Choroid plexus epithelial cell (primary cell): Measurements from ENCODE around the gene PEX1.

Experiments
- DNase-seq: peaks from one replicate; pipeline ENCODE4 v3.0.0-alpha.2; 2010; ENCODE audit warnings: low read depth
- H3K4me3 ChIP-seq: 2 replicates; pipeline ENCODE4 v1.5.1; 2011; ENCODE audit warnings: low read depth, mild to moderate bottlenecking, control low read depth, low read length, moderate library complexity
- CTCF ChIP-seq: conservative IDR thresholded peaks from 2 replicates; pipeline ENCODE4 v1.5.1; 2011; ENCODE audit warnings: low read depth, mild to moderate bottlenecking, control low read depth, inconsistent platforms, low read length, moderate library complexity

The PEX1 gene

DNA sequence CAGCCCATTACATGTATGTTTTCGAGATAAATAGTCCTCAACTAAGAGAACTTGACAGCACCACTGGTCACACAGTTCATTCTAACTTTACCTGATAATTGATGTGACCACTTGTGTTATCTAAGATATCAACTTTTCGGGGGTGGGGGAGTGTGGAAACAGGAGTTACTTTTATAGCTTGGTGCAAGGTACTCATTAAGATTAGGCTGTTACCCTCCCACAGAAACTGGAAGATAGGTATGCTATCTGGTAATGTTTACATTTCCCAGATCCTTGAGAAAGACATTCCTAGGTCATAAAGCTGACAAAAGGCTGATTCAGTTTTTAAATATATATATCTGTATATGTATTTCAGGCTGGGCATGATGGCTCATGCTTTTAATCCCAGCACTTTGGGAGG is 61.6 kb downstream of the PEX1 start:
- no peak overlapping the region for H3K4me3 ChIP-seq
- no peak for TF ChIP-seq CTCF
- DNase-seq: no peak

GRCh38 chr7:92464515-92464914 is 63.8 kb downstream of the PEX1 start:
- no peak for TF ChIP-seq CTCF
- DNase-seq: no peak
- no peak overlapping the region for H3K4me3 ChIP-seq

- H3K4me3 ChIP-seq: no peak overlapping the region
- no peak for TF ChIP-seq CTCF
- DNase-seq: no peak
These were observed 65.8 kb downstream of the PEX1 start for GRCh38 chr7:92462560-92462959.

GRCh38 chr7:92461027-92462003 is 67.0 kb downstream of the PEX1 start:
- peak; percentile 72 for DNase-seq
- peak overlapping the region; percentile 8 for H3K4me3 ChIP-seq
- TF ChIP-seq CTCF: peak; percentile 88

- no peak for TF ChIP-seq CTCF
- H3K4me3 ChIP-seq: no peak overlapping the region
- DNase-seq: no peak
These were observed 67.8 kb downstream of the PEX1 start for GRCh38 chr7:92460510-92460909.

GRCh38 chr7:92460109-92460508 is 68.2 kb downstream of the PEX1 start:
- H3K4me3 ChIP-seq: no peak overlapping the region
- no peak for TF ChIP-seq CTCF
- DNase-seq: no peak

- H3K4me3 ChIP-seq: no peak overlapping the region
These were observed 72.1 kb downstream of the PEX1 start for GRCh38 chr7:92456236-92456635.

More at GRCh38 chr7:92456236-92456635, 72.1 kb downstream of the PEX1 start:
- DNase-seq: peak; percentile 15
- no peak for TF ChIP-seq CTCF
